RPMI7951 (cell line): Measurements from ENCODE around the gene AP2A2. TPM values are rescaled to one million over a fixed set of nuclear protein-coding genes. Genes with fewer than 3 reads are reported as not detected.
A peak's percentile ranks its signal among the peaks of the same experiment; 100 is the strongest.

Source experiments
- DNase-seq: peaks from one replicate; pipeline ENCODE4 v3.0.0-alpha.2; 2012; ENCODE audit warnings: low read depth
- total RNA-seq: library from RNA; depleted of rRNA; stranded (reverse); fragments of >200 nt; shearing (Covaris generic); gene quantifications from 2 replicates; pipeline ENCODE4 v1.2.3, GENCODE V29; 2014

AP2A2 gene
- total RNA-seq, 1 experiment from 2014 or later = 28.4 TPM

GRCh38 chr11:1029051-1029450 lies 103.4 kb downstream of the AP2A2 start:
- no peak for DNase-seq

- DNase-seq = no peak
Observed at GRCh38 chr11:1029654-1030053, 104.0 kb downstream of the AP2A2 start.

- no peak for DNase-seq
Observed at GRCh38 chr11:1030086-1030485, 104.4 kb downstream of the AP2A2 start.

GRCh38 chr11:1030556-1030955 lies 104.9 kb downstream of the AP2A2 start:
- DNase-seq = no peak

GRCh38 chr11:1031121-1031899 lies 105.6 kb downstream of the AP2A2 start:
- no peak for DNase-seq

- DNase-seq = no peak
Observed at GRCh38 chr11:1032310-1032891, 106.7 kb downstream of the AP2A2 start.

GRCh38 chr11:1033016-1033798 lies 107.5 kb downstream of the AP2A2 start:
- no peak for DNase-seq

GRCh38 chr11:1034001-1034400 lies 108.3 kb downstream of the AP2A2 start:
- DNase-seq = no peak

GRCh38 chr11:1034456-1035295 lies 109.0 kb downstream of the AP2A2 start:
- DNase-seq = no peak

- DNase-seq = no peak
Observed at GRCh38 chr11:1035577-1036283, 110.1 kb downstream of the AP2A2 start.

- no peak for DNase-seq
Observed at GRCh38 chr11:1036303-1036923, 110.7 kb downstream of the AP2A2 start, which contains the start of gene MUC6. TSS of gene MUC6 (minus strand) at chr11:1036718. CDS start at chr11:1036655, 63 bp downstream.

GRCh38 chr11:1036931-1037330 lies 111.3 kb downstream of the AP2A2 start:
- no peak for DNase-seq

GRCh38 chr11:1037506-1038055 lies 111.9 kb downstream of the AP2A2 start:
- no peak for DNase-seq

- DNase-seq = no peak
Observed at GRCh38 chr11:1038361-1038760, 112.7 kb downstream of the AP2A2 start.

- DNase-seq = no peak
Observed at GRCh38 chr11:1038921-1039320, 113.3 kb downstream of the AP2A2 start.

- peak; percentile 85 for DNase-seq
Observed at GRCh38 chr11:1039481-1040427, 114.1 kb downstream of the AP2A2 start.

GRCh38 chr11:1040428-1041148 lies 114.9 kb downstream of the AP2A2 start:
- peak; percentile 86 for DNase-seq

- no peak for DNase-seq
Observed at GRCh38 chr11:1041149-1041467, 115.4 kb downstream of the AP2A2 start.

- no peak for DNase-seq
Observed at GRCh38 chr11:1041471-1041870, 115.8 kb downstream of the AP2A2 start.
